Activated CD8-positive, alpha-beta memory T cell treated with anti-CD3 and anti-CD28 coated beads, Interleukin-2, amount 50 U/mL, for 4 hours (primary cell): ENCODE data around the gene DSCAM.

ENCODE experiments used
- DNase-seq: peaks from one replicate; pipeline ENCODE4 v3.0.0-alpha.2; 2020

Gene DSCAM

DNA sequence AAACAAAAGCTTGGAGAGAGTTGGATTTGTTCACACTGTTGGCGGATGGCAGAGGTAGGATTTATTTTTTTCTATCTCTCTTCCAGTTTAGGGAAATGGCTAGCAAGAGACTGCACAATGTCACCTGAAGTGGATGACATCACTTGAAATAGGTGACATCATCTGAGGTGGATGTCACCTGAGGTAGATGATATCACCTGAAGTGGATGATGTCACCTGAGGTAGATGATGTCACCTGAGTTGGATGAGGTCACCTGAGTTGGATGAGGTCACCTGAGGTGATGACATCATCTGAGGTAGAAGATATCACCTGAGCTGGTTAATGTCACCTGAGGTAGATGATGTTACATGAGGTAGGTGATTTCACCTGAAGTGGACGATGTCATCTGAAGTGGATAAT is 413.4 kb downstream of the DSCAM start:
- no peak for DNase-seq

DNA sequence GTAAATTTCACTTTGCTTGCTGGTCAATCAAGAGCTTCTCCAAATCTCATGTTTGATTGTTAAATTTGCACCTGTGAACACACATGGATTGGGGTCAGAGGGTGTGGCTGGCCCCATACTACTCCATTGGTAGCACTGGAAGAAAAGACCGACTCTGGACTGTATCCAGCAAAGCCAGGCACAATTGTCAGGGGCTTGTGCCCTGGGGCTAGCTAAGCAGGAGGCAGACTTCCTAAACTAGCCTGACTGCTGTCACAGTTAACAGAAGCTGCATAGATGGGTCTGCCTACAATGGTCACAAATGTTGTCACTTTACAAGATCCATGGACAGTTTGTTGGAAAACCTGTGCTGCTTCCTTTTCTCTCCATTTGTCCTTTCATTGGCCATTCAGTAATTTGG is 421.0 kb downstream of the DSCAM start:
- no peak for DNase-seq

DNA sequence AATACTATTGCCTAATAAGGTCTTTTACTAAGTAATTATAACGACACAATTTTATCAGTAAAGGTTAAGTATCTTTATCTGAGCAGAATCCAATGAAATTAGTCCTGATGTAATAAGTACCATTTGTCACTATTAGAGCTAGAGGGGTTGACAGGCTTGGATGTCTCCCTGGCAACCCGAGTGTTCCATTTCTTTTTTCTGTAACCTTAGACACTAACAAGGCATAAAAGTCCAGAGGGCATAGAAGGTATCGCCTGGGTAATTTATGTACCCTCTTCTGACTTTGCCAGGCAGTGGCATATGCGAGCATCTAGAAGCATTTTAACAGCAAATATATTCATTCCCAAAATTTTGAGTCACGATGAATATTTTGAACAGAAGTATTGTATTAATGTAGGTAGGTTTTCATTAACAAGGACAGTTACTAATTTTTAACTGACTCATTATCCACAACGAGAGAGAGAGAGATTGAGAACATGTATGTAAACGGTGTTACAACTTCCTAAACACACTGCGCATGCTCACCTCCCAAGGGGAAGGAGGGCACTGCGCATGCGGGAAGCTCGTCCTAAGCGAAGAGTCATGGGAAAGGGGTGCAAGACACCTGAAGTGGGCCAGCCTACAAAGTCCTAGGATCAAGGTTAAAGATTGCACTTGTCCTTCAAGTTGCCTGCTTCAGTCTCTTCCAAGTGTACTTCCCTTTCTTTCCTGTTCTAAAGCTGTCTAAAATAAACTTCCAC is 423.9 kb downstream of the DSCAM start:
- no peak for DNase-seq

DNA sequence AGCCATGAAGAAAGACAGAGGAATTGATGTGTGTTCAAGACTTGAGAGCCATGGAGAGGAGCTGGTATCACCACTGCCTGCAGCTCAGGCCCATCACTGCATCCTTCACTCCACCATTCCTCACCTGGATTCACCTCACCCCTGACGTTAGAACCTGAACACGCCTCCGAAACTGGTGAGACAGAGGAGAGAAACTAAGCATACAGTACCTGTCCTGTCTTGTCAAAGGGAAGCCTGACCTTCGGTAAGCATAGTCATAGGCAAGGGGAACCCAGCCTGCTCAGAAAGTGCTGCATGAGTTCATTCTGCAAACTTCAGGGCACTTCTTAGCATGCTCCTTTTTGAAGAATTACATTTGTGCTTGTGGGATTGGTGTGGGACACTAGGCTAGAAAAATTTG is 425.8 kb downstream of the DSCAM start:
- no peak for DNase-seq

DNA sequence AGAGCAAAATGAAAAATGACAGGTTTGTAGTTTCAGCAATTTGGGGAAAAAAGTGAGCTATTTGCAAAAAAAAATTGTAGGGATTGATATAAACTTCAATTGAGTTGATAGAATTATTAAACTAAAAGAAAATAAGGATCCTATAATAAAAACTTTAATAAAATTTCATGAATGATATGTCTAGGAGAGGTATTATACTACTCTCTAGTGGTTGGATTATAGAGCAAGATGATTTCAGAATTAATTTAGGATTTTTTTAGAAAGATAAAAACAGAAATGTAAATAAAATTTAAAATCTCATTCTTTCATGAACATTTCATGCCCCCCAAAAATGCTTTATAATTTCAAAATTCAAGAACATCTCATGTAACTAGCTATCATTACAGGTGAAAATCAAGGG is 430.4 kb downstream of the DSCAM start:
- no peak for DNase-seq

DNA sequence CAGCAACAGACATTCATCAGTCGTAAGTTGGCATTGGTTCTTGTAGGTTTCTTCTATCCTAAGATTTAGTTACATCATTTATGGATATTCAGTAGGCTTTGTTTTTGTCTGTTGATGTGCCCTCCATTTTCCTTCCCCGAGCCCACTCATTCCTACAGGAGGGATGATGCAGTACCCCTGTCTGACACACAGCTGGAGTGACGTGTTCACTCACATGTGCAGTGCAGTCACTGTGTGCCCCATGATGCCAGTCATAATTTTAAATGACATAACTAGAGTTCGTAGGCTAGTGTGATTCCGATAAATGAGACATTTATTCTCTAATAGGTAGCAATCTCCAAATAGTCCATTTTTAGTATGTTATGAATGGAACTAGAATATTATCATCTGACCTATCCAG is 438.4 kb downstream of the DSCAM start:
- DNase-seq: no peak

DNA sequence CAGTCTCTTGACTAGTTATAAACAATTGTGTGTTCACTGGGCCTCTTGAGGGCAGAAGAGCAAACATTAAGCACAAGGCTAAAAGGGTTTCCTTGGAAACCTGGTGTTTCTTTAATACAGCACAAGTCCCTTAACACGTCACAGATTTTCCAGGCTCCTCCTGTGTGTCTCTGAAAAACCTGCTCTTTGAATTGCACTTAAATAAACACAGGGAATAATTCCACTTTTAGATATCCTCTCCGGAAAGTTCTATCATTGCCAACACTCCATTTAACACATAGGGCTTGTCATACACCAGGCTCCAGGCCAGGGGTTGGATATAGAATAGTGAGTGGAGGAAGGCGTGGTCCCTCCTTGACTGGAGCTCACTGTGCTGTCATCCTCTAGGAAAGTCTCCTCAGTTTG is 442.6 kb downstream of the DSCAM start:
- DNase-seq: no peak

DNA sequence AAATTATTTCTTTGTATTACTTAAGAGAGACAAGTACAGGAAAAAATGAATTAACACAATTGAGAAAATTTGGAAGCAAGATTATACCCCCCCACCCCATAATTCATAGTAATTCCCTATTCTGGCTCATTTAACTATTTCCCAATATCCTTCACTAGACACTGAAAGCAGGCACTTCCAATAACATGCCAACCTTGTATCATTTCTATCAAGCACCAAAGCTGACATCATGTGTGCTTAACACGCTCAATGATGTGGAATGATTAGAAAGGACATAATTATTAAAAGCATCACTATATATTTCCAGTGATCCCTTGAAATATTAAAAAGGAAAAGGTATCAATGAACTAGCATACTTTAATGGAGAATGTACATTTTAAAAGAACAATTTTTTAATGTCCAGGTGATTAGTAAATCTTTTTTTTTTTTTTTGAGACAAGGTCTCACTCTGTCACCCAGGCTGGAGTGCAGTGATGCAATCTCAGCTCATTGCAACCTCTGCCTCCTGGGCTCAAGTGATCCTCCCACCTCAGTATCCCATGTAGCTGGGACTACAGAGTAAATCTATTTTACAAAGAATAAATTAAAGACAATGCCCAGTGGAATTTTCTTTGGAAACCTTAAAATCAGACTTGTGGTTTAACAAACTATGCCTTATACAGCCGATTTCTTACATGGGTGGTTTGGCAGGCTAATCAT is 443.9 kb downstream of the DSCAM start:
- DNase-seq: no peak

DNA sequence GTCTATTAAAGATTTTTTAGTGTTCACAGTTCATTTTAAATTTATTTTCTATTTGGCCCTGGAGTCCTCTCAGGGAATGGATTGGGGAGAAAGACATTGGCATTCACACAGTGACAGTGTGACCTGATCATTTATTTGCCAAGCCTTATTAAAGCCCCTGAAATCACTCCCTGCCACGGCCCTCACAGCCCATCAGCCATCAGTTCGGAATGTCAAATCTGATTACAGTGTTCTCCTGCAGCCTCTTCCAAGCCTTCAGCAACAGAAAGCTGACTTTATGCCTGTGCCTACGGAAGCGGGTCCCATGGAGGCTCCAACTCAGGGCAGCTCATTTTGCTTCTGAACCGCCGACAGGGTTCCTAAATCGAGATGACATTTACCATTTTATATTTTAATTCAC is 451.2 kb downstream of the DSCAM start:
- DNase-seq: no peak

DNA sequence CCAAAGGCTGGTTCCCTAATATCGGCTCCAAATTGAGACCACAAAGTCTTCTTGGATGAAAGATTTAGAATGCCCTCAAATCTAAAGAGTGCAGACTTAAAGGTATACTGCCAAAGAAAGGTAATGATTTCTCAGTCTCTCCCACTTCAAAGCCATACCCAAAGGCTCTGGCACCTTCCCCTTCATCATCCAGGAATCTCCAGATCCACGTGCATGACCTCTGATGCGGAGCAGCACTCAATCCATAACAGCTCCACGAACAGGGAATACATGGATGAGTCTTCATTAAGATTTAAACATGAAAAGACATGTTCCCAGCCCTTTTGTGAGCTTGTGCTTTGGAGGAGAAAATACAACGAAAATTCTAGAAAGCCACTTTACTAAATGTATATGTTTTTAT is 453.9 kb downstream of the DSCAM start:
- DNase-seq: no peak

DNA sequence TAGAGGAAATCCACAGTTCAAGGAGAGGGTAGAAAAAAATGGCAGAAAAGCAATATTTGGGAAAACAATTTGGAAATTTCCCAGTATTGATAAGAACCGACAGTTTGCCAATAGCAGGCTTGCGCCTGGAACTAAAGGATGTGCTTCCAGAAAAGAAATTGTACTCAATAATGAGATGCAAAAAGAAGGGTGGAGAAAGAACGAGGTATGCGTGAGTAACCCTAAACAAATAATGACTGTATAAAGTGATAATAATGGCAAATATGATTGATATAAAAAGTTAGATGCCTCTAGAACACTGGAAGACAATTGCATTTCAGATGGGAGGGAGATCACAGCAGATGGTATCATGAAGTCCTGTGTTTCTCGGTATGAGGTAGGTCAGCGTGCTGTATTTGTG is 458.9 kb downstream of the DSCAM start:
- no peak for DNase-seq

DNA sequence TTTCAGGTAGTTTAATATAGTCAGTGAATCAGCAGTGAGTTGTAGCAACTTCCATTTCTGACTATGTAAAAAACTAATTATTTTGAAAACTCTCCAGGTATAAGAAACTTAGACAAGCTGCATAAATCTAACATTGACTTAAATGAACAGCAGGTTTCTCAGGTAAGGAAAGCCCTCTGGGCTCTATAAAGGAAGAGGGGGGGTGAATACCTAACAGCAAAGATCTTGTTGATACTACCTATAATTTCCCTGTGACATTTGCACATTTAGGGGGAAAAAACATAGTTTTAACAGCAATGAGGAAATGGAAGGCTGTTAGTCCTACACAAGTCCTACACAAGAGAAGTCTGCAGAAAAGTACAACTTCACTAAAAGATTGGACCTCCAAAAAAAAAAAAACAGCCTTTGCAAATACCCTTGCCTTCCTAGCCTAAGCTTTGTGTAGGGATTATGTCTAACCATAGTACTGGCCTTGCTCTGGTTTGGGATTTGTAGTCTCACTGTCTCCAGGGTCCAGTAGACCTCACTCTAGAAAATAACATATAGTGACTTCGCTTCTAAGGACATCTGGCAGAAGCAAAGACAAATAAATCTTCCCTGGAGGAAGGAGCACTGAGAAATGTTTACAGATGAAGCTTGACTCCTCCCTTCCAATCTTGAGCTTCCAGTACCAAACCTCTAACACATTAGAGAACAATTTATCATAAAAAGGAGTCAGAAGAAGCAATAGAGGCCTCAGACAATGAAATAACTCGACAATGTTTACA is 459.8 kb downstream of the DSCAM start:
- no peak for DNase-seq

DNA sequence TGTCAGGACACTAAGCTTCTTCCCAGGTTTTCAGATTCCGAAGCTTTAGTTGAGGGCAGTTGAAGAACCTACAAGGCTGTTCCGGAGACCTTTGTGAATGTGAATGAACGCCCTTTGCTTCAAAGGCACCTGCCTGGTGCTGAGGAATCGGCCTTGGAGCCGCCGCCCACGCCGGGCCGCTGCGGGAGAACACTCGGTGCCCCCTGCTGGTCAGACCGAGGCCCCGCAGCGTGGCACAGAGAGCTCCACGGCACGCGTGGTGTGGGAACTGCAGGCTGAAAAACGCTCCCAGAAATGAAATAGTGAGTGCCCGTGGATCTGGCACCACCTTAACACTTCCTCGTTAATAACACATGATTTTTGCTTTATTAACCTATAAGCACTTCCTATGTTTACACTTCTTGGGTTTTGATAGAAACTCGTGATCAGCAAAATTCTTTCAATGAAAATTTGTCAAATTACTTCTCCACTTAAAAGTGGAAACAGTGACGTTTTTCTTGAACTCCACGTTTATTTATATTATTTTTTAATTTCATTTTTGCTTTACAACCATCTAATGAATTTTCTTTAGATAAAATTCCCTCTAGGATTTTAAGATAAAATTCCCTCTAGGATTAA is 460.6 kb downstream of the DSCAM start:
- DNase-seq: no peak

DNA sequence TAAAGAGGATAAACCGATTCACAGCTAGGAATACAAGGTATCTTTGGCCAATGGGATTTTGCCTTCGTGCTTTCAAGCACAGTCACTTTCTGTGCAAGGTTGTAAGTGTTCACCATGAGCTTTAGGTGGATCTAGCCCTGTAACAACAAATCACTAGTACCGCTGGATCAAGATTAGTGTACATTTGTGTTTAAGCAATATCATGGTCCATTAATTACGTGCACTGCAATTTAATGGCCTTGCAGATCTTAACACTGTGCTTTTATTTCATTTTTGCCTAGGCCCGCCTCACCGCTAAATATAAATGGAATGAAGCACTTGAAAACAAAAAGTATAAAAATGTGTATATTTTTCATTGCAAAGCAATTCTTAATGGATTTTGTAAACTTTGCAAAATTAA is 461.1 kb downstream of the DSCAM start:
- no peak for DNase-seq

DNA sequence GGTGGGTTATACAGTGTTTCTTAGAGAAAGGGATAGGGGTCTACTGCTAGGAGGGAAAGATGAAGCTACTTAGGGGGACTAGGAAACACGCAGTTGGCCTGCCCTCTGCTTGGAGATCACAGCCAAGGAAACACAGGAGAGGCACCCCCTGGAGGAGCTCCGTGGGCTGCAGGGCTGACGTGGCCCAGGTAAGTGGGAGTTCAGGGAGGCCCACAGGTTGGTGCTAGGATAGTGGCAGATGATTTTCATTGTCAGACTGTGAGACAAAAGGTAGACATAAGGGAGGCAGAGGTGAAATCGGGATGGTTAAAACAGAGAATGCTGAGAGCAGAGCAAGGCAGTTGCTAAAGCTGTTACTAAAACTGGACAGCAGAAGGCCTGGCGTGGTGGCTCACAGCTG is 463.0 kb downstream of the DSCAM start:
- no peak for DNase-seq

DNA sequence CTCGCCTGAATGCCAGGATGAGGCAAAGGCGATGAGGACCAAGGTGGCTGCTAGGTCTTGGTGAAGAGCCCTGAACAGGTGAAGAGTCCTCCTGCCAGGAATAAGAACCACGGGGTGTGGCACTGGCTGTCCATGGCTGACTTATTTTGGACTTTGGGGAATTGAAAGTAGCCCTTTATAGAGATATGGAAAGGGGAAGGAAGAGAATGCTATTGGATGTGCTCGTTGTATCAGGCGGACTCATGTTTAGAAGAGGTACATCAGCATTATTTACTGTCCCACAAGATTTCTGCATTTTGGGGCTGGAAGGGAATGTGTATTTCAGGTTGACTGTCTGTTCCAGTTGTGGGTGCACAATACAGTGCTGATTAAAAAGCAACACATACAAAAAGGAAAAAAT is 465.8 kb downstream of the DSCAM start:
- DNase-seq: no peak

DNA sequence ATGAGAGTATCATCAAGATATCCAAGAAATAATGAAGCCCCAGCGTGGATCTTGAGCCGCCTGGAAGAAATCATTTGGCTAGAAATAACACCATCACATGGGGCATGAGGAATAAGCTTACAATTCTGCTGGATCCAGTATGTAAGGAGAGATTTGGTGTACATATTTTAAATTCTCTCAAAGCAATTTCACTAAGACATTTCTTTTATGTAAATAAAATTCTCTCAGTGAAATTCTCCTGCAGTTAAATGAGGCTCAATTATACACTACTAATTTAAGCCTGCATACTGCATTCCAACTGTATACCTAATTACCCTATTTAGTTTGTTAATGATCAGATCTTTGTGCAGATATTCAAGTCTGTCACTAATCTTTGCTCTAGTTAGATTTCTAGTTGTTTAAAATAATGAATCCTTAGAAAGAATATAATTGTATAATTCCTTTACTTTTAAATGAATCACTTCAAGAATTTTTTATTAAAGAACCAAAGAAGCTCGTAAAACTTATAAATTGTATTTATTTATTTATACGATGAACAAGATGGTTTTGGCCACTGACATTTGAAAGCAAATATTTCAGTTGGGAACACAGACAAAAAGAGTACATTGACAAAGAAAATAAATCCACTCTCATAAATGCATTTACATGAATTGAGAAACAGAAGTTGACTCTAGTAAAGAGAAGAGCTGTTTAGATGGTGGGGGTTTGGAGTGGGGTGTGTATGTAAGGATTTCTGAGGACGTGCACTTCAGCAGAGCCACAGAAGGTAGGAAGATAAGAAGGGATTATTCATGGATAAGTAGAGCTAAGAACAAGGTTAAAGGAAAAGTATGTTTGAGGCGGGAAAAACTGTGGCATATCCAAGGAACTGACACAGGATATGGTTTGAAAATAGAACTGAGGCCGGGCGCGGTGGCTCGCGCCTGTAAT is 466.8 kb downstream of the DSCAM start:
- DNase-seq: no peak

DNA sequence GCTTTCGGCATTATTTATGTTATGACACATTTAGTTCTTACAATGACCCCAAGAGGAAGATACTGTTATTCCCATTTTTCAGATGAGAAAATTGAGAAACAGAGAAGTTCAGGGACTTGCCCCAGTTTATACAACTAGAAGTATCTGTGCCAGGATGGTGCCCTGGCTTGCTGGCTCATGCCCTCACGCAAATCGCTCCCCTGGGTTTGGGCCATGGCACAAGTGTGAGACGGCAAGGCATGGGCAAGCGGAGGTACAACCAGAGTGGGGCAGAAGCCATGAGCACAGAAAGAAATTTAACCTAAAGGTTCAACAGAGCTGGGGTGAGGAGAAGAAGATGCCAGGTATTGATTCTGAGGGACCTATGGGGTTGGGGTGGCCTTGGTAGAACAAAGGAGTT is 469.8 kb downstream of the DSCAM start:
- DNase-seq: no peak

DNA sequence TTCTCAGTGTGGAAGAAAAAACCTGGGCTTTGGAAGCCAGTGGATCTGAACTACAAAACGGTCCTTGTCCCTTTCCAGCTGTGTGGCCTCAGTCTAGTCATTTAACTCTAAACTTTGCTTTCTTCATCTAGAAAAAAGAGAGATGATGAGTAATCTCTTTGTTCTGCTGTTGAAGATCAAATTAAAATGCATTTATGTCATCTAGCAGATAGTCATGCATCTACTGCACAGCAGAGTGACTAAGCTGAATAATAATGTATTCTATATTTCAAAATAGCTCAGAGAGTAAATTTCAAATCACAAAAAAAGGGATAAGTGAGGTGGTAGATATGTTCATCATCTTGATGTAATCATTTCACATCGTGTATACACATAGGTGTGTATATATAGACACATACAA is 473.2 kb downstream of the DSCAM start:
- DNase-seq: no peak

DNA sequence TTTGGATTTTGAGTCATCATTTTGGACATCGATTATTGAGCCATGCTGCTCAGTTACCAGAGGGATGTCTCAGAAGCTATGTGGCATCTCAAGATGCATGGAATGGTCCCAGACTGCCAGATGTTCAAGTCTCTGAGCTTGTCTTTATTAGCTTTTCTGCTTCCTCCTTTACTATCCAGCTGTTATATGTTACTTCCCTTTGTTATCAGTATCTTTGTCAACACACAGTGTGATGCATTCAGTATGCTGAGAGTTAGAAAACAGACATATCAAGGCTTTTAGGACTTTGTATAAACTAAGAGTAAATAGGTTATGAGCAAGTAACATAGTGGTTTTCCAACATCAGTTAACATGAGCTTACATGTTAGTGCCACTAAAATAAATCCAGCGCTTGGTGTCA is 474.5 kb downstream of the DSCAM start:
- DNase-seq: no peak

DNA sequence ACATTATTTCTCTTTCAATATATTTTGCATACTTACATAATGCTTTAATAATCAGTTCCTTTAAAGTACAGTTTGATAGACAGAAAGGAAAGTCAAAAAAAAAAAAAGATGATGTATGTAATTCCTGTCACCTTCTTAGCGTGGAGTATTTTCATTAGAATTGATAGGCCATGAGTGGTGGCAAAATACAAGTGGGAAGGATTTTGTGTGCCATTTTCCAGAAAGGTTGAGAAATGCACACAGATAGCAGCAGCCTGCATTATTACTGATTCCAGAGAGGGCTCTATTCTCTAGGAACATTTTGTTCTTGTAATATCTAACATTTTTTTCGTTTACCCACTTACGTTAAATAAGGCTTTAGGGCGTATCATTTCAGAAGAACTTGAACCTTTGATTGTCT is 475.6 kb downstream of the DSCAM start:
- DNase-seq: no peak

DNA sequence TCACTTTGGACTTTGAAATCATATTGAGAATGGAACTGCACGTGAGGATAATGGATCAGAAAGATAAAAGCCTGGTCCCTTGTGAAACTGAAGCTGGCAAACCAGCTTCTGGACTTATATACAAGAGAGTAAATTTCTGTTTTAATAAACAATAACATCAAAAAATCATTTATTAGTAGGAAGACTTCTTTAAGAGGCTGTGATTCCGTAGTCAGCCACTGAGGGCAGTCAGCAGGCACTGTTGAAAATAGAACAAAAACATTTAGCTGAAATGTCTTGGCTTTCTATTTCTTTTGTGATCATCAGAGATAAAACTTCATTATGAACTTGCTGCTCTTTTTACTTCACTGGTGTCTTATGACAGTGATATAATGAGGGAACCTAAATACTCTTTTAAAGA is 490.3 kb downstream of the DSCAM start:
- no peak for DNase-seq

DNA sequence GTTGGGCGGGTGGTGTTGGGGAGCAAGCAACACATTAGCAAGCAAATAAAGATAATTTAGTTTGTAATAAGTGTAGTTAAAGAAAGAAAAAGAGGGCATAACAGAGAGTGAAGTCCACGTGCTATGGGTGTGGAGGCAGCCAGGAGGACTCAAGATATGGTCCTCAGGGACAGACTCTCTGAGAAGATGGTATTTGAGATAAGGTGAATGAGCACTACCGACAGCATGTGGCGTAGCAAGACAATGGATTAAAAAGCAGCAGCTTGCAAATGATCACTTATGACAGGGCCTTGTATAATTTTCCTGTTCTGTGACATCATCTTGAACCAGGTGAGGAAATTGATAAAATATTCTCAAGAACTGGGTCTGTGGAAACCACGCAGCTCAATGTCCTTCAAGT is 491.9 kb downstream of the DSCAM start:
- DNase-seq: no peak
